HTERT RPE-1 (cell line): ENCODE results near the gene KIF16B.

Experiments
- in situ Hi-C: fragments of 300-500 bp; cut with MboI; formaldehyde crosslinking; loops from 4 replicates; pipeline ENCODE4 v1.14.3; 2020; ENCODE audit warnings: low sequenced_read_pairs

KIF16B gene

GRCh38 chr20:16405254-16405653 lies 168.0 kb downstream of the KIF16B start:
- in situ Hi-C loops: no loop called here

GRCh38 chr20:16404640-16405039 lies 168.6 kb downstream of the KIF16B start:
- in situ Hi-C loops: no loop called here

- in situ Hi-C loops: no loop called here
Observed at GRCh38 chr20:16404171-16404570, 169.1 kb downstream of the KIF16B start.

GRCh38 chr20:16400234-16400633 lies 173.0 kb downstream of the KIF16B start:
- in situ Hi-C loops: no loop called here

- in situ Hi-C loops: no loop called here
Observed at GRCh38 chr20:16399801-16400200, 173.4 kb downstream of the KIF16B start.

- in situ Hi-C loops: no loop called here
Observed at GRCh38 chr20:16397086-16397485, 176.2 kb downstream of the KIF16B start.

GRCh38 chr20:16395366-16395765 lies 177.9 kb downstream of the KIF16B start:
- in situ Hi-C loops: no loop called here

- in situ Hi-C loops: no loop called here
Observed at GRCh38 chr20:16394784-16395183, 178.5 kb downstream of the KIF16B start.

GRCh38 chr20:16393836-16394235 lies 179.4 kb downstream of the KIF16B start:
- in situ Hi-C loops: no loop called here

- in situ Hi-C loops: no loop called here
Observed at GRCh38 chr20:16393297-16393696, 180.0 kb downstream of the KIF16B start.

GRCh38 chr20:16392346-16392745 lies 180.9 kb downstream of the KIF16B start:
- in situ Hi-C loops: no loop called here

GRCh38 chr20:16390991-16391390 lies 182.3 kb downstream of the KIF16B start:
- in situ Hi-C loops: no loop called here

- in situ Hi-C loops: no loop called here
Observed at GRCh38 chr20:16388731-16389130, 184.5 kb downstream of the KIF16B start.

- in situ Hi-C loops: no loop called here
Observed at GRCh38 chr20:16387666-16388065, 185.6 kb downstream of the KIF16B start.

GRCh38 chr20:16385891-16386290 lies 187.4 kb downstream of the KIF16B start:
- in situ Hi-C loops: no loop called here

GRCh38 chr20:16385462-16385861 lies 187.8 kb downstream of the KIF16B start:
- in situ Hi-C loops: no loop called here

- in situ Hi-C loops: no loop called here
Observed at GRCh38 chr20:16381444-16381843, 191.8 kb downstream of the KIF16B start.

GRCh38 chr20:16378712-16379370 lies 194.4 kb downstream of the KIF16B start:
- in situ Hi-C loops: no loop called here

GRCh38 chr20:16378122-16378521 lies 195.1 kb downstream of the KIF16B start:
- in situ Hi-C loops: no loop called here

GRCh38 chr20:16369441-16369840 lies 203.8 kb downstream of the KIF16B start:
- in situ Hi-C loops: no loop called here

GRCh38 chr20:16368645-16369292 lies 204.5 kb downstream of the KIF16B start:
- in situ Hi-C loops: no loop called here

- in situ Hi-C loops: no loop called here
Observed at GRCh38 chr20:16367948-16368560, 205.2 kb downstream of the KIF16B start.
